DND-41 (cell line): ENCODE data around the gene NLGN4X.

Experiments
- CTCF ChIP-seq: IDR thresholded peaks from 2 replicates; pipeline ENCODE4 v1.5.1; 2012; ENCODE audit warnings: borderline replicate concordance, low read length, moderate library complexity, mild to moderate bottlenecking; ENCODE audit not compliant: poor library complexity, severe bottlenecking; ENCODE audit errors: extremely low read depth
- EZH2 ChIP-seq: IDR thresholded peaks from 3 replicates; pipeline ENCODE4 v1.6.1; 2012; ENCODE audit warnings: borderline replicate concordance, low read depth, mild to moderate bottlenecking, moderate library complexity, low read length, inconsistent platforms; ENCODE audit not compliant: severe bottlenecking

GRCh38 chrX:6026429-6026828, 202.2 kb downstream of the NLGN4X start:
- TF ChIP-seq CTCF (no peak), EZH2 (no peak)
